ENCODE data around the gene NELFA. TPM values are rescaled to one million over a fixed set of nuclear protein-coding genes. Genes with fewer than 3 reads are reported as not detected.

Gene NELFA
- total and polyA plus RNA-seq, 2 of the 4 experiments (the other 2 are of a cell fraction), result 4.3 to 21.9 TPM

- no TSS peak for BruUV-seq (replicated peaks)
- ATAC-seq (ENCODE audit: low read depth), result no peak
- no peak overlapping the region for H3K9ac ChIP-seq (ENCODE audit: low read depth, low read length)
Observed at GRCh38 chr4:1945912-1946311, 62.9 kb downstream of the NELFA start.

More at GRCh38 chr4:1945912-1946311, 62.9 kb downstream of the NELFA start:
- dilution Hi-C loops (cut with HindIII; ENCODE audit: low sequenced_read_pairs, unreplicated experiment), result no loop called here
- H2BK15ac ChIP-seq (ENCODE audit: low read depth, low read length), result no peak overlapping the region
- H3K4me1 ChIP-seq (ENCODE audit: control insufficient read depth, insufficient read depth, low read length), result no peaks in the 10 kb centered on the region; the same call in 1 of the 2 replicates
- POLR2A ChIA-PET (ENCODE audit: unreplicated experiment), result no interaction called here
- H3K27ac ChIP-seq (ENCODE audit: insufficient read depth, low read length), result no peak overlapping the region
- no peak overlapping the region for H2BK5ac ChIP-seq (ENCODE audit: low read depth, low read length, poor library complexity, severe bottlenecking)
- no peak overlapping the region for H2AK5ac ChIP-seq (ENCODE audit: low read depth, low read length)
- no peaks in the 10 kb centered on the region for H3K27me3 ChIP-seq (ENCODE audit: control insufficient read depth, insufficient read depth, low read length)
- no peak overlapping the region for H2BK120ac ChIP-seq (ENCODE audit: low read depth, low read length)
- intact Hi-C loops (cut with micrococcal nuclease), result no loop called here
- peaks cover 46 to 75% of the 10 kb centered on the region in 2 experiments for H3K79me1 ChIP-seq (ENCODE audit: low read depth in 1 of 2, low read length in 2 of 2)
- no peaks in the 10 kb centered on the region for H3K9me3 ChIP-seq (ENCODE audit: control insufficient read depth, insufficient read depth, low read length)
- H4K91ac ChIP-seq (ENCODE audit: insufficient read depth, low read depth, low read length), result no peak overlapping the region
- no peak overlapping the region for H3K18ac ChIP-seq (ENCODE audit: low read depth, low read length)
- CTCF ChIA-PET, result no interaction called here
- in situ Hi-C loops (cut with MboI; ENCODE audit: low sequenced_read_pairs), result no loop called here
- H3K23ac ChIP-seq (ENCODE audit: low read depth, low read length), result no peak overlapping the region
- no peak overlapping the region for H3K56ac ChIP-seq (ENCODE audit: extremely low read depth, insufficient read depth, low read length)
- no peak for DNase-seq
- no peak overlapping the region for H2BK20ac ChIP-seq (ENCODE audit: low read depth, low read length)
- peaks cover 20% of the 10 kb centered on the region for H3K36me3 ChIP-seq (ENCODE audit: control insufficient read depth, insufficient read depth, low read length)
- no CpG with 5 or more reads among the region's 1 CpG for WGBS, 2 experiments (ENCODE audit: extremely low coverage in 2 of 2, insufficient read length in 1 of 2)
- H4K20me1 ChIP-seq (ENCODE audit: insufficient read depth, low read length), result no peaks in the 10 kb centered on the region; the same call in 1 of the 2 replicates
- no peak overlapping the region for H2AFZ ChIP-seq (replicated peaks; ENCODE audit: low read length, poor library complexity)
- H4K5ac ChIP-seq (ENCODE audit: low read depth, low read length), result no peak overlapping the region
- H4K8ac ChIP-seq (ENCODE audit: low read depth in 2 of 2, low read length in 2 of 2), result no peak overlapping the region
- H3K4me2 ChIP-seq (ENCODE audit: low read depth, low read length), result no peak overlapping the region
- H3K9me1 ChIP-seq (ENCODE audit: insufficient read depth, low read length), result peaks cover 9% of the 10 kb centered on the region
- no peak overlapping the region for H3K4ac ChIP-seq (ENCODE audit: low read depth, low read length)
- H3K14ac ChIP-seq (replicated peaks; ENCODE audit: low read depth, low read length), result no peak overlapping the region
- TF ChIP-seq ELK1 (IDR thresholded peaks at IDR 0.05; ENCODE audit: borderline replicate concordance, low read depth, low read length) (no peak), MAFK (IDR thresholded peaks at IDR 0.05; ENCODE audit: low read depth, low read length) (peak; percentile 79), MAZ (IDR thresholded peaks at IDR 0.05; ENCODE audit: borderline replicate concordance, low read depth, low read length) (no peak), RFX5 (IDR thresholded peaks at IDR 0.05; ENCODE audit: low read depth, low read length) (no peak), RCOR1 (IDR thresholded peaks at IDR 0.05; ENCODE audit: insufficient replicate concordance, low read length) (no peak)
- H3K4me3 ChIP-seq (ENCODE audit: insufficient read depth, low read depth, low read length), result no peak overlapping the region
- no peak overlapping the region for H2AK9ac ChIP-seq (replicated peaks; ENCODE audit: low read depth, low read length, poor library complexity)
